Measurements from ENCODE around the gene VWF.
A peak's percentile ranks its signal among the peaks of the same experiment; 100 is the strongest.

DNA sequence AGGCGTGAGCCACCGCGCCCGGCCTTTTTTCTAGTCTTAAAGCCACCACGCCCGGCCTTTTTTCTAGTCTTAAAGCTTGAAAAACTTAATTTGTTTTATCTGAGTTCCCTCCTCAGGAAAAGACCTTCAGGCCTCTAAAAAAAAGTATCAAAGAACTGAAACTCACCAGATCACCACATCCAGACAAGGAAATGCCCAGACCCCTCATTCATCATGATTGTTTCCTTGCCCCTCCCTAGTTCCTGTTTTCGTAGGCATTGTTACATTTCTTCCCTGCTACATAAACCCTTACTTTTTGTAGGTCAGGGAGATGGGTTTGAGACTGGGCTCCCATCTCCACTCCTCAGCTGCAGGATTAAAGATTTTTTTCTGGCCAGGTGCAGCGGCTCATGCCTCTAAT, 21.1 kb upstream of the VWF start:
- TF ChIP-seq, protein P1, sequence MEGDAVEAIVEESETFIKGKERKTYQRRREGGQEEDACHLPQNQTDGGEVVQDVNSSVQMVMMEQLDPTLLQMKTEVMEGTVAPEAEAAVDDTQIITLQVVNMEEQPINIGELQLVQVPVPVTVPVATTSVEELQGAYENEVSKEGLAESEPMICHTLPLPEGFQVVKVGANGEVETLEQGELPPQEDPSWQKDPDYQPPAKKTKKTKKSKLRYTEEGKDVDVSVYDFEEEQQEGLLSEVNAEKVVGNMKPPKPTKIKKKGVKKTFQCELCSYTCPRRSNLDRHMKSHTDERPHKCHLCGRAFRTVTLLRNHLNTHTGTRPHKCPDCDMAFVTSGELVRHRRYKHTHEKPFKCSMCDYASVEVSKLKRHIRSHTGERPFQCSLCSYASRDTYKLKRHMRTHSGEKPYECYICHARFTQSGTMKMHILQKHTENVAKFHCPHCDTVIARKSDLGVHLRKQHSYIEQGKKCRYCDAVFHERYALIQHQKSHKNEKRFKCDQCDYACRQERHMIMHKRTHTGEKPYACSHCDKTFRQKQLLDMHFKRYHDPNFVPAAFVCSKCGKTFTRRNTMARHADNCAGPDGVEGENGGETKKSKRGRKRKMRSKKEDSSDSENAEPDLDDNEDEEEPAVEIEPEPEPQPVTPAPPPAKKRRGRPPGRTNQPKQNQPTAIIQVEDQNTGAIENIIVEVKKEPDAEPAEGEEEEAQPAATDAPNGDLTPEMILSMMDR (IDR thresholded peaks at IDR 0.05; ENCODE audit: extremely low read depth in 1 of 2, insufficient read depth in 1 of 2, low read depth in 1 of 2, low read length in 2 of 2): no peak
- TF ChIP-seq JUN (IDR thresholded peaks at IDR 0.05; ENCODE audit: borderline replicate concordance, insufficient read depth, insufficient read length, low read depth): peak; percentile 50
- TF ChIP-seq, protein P2, sequence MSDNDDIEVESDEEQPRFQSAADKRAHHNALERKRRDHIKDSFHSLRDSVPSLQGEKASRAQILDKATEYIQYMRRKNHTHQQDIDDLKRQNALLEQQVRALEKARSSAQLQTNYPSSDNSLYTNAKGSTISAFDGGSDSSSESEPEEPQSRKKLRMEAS (IDR thresholded peaks at IDR 0.05; ENCODE audit: insufficient read depth, insufficient read length): no peak
- TF ChIP-seq POLR2A (IDR thresholded peaks at IDR 0.05; ENCODE audit: low read depth, low read length): no peak
- peak; percentile 86 for TF ChIP-seq POLR2AphosphoS5 (IDR thresholded peaks at IDR 0.05; ENCODE audit: insufficient read depth, low read depth, low read length)
- no peak for TF ChIP-seq EZH2 (IDR thresholded peaks at IDR 0.05; ENCODE audit: borderline replicate concordance, low read depth, low read length, severe bottlenecking)
- TF ChIP-seq MYC (IDR thresholded peaks at IDR 0.05; ENCODE audit: low read depth, low read length): no peak
- TF ChIP-seq GATA2 (IDR thresholded peaks at IDR 0.05; ENCODE audit: insufficient read depth, insufficient read length, low read depth, low read length): peak; percentile 50

Measured in endothelial cell of umbilical vein (primary cell).